HCT116 (cell line): Measurements from ENCODE around the gene VSTM2B. TPM values are rescaled to one million over a fixed set of nuclear protein-coding genes. Genes with fewer than 3 reads are reported as not detected.

Experiments
- ATAC-seq: fragments of 200-7000 bp; cut with Tn5 transposase; 2 replicates; pipeline ENCODE4 v1.9.1; 2020; ENCODE audit warnings: mild to moderate bottlenecking, moderate library complexity
- BruUV-seq: library from RNA; stranded (reverse); fragments of 400-500 nt; replicated peaks from 2 replicates; lab custom pipeline; 2021; lab: Mats Ljungman, UMichigan
- CTCF ChIA-PET: fragments of 300-600 bp; sonication (Branson Sonifier 250); formaldehyde crosslinking; loops from one replicate; lab custom pipeline; 2021; ENCODE audit warnings: antibody characterized with exemption; lab: Charles Lee
- POLR2A ChIA-PET: fragments of 300-600, 350-600 bp; sonication (Branson Sonifier 250); formaldehyde crosslinking; loops from one replicate; lab custom pipeline; 2021; ENCODE audit warnings: antibody characterized with exemption; lab: Charles Lee
- RAD21 ChIA-PET, 2 experiments: fragments of 300-600 bp; sonication (Branson Sonifier 250); formaldehyde crosslinking; loops; one replicate each; lab custom pipeline; 2023; ENCODE audit warnings: low total read pairs in 2 of 2; ENCODE audit not compliant: uncharacterized antibody in 2 of 2, unreplicated experiment in 2 of 2, low non-redundant PET in 1 of 2; lab: Charles Lee
- DNase-seq: peaks from one replicate; pipeline ENCODE4 v3.0.0-alpha.2; 2010; ENCODE audit warnings: low read depth, low spot score
- H2AFZ ChIP-seq: fragments of 200-600 bp; shearing (Covaris generic), sonication (generic); 2 replicates; pipeline ENCODE4 v1.6.1; 2017; ENCODE audit warnings: low read depth, mixed run types, mixed read lengths, antibody characterized with exemption, low read length; ENCODE audit not compliant: poor library complexity, severe bottlenecking
- H3K27ac ChIP-seq: 2 replicates; pipeline ENCODE4 v1.5.1; 2012; ENCODE audit warnings: low read depth, low read length
- H3K27me3 ChIP-seq: fragments of 200-600 bp; sonication (generic); 2 replicates; pipeline ENCODE4 v1.6.1; 2016; ENCODE audit warnings: mixed run types, low read length, mixed read lengths; ENCODE audit not compliant: insufficient read depth
- H3K36me3 ChIP-seq, 2 experiments: fragments of 200-500 bp in 1 of 2; fragments of 200-600 bp in 1 of 2; sonication (Bioruptor generic) in 1 of 2; sonication (generic) in 1 of 2; 2 replicates each; pipeline versions ENCODE4 v1.5.1 to v1.6.1; 2014 to 2016; ENCODE audit warnings: low read length in 2 of 2, inconsistent platforms in 1 of 2, mixed read lengths in 1 of 2, mixed run types in 1 of 2; ENCODE audit not compliant: insufficient read depth in 2 of 2, control insufficient read depth in 1 of 2
- H3K4me1 ChIP-seq, 2 experiments: fragments of 200-600 bp in 1 of 2; sonication (generic) in 1 of 2; 2 replicates each; pipeline versions ENCODE4 v1.5.1 to v1.6.1; 2012 to 2017; ENCODE audit warnings: low read length in 2 of 2, inconsistent platforms in 1 of 2, mild to moderate bottlenecking in 1 of 2, mixed read lengths in 1 of 2, mixed run types in 1 of 2, moderate library complexity in 1 of 2; ENCODE audit not compliant: insufficient read depth in 2 of 2, control insufficient read depth in 1 of 2
- H3K4me2 ChIP-seq: fragments of 200-600 bp; sonication (generic); 2 replicates; pipeline ENCODE4 v1.6.1; 2017; ENCODE audit warnings: mixed run types, low read length, mixed read lengths
- H3K4me3 ChIP-seq, 2 experiments: fragments of 200-600 bp in 1 of 2; sonication (generic) in 1 of 2; replicated peaks in 1 of 2; 2 replicates each; pipeline ENCODE4 v1.5.1; 2011 to 2016; ENCODE audit warnings: low read length in 2 of 2, control low read depth in 1 of 2, low read depth in 1 of 2, mild to moderate bottlenecking in 1 of 2, mixed read lengths in 1 of 2, mixed run types in 1 of 2
- H3K79me2 ChIP-seq: fragments of 200-600 bp; sonication (generic); 2 replicates; pipeline ENCODE4 v1.6.1; 2017; ENCODE audit warnings: mild to moderate bottlenecking, mixed run types, low read length, moderate library complexity, mixed read lengths; ENCODE audit not compliant: insufficient read depth
- H3K9ac ChIP-seq: fragments of 200-600 bp; sonication (generic); 2 replicates; pipeline ENCODE4 v1.6.1; 2016; ENCODE audit warnings: low read length, mixed read lengths
- H3K9me2 ChIP-seq: fragments of 200-600 bp; sonication (generic), shearing (Covaris generic); 2 replicates; pipeline ENCODE4 v1.6.1; 2017; ENCODE audit warnings: mixed run types, mild to moderate bottlenecking, moderate library complexity; ENCODE audit not compliant: insufficient read depth
- H3K9me3 ChIP-seq, 2 experiments: fragments of 200-500 bp in 1 of 2; fragments of 200-600 bp in 1 of 2; sonication (Bioruptor generic) in 1 of 2; sonication (generic) in 1 of 2; 2 replicates each; pipeline ENCODE4 v1.6.1; 2014 to 2017; ENCODE audit warnings: low read length in 2 of 2, mixed read lengths in 2 of 2, inconsistent platforms in 1 of 2, low read depth in 1 of 2, mild to moderate bottlenecking in 1 of 2, mixed run types in 1 of 2, moderate library complexity in 1 of 2; ENCODE audit not compliant: control insufficient read depth in 1 of 2, insufficient read depth in 1 of 2
- H4K20me1 ChIP-seq: fragments of 200-600 bp; sonication (generic), shearing (Covaris generic); 2 replicates; pipeline ENCODE4 v1.6.1; 2017; ENCODE audit warnings: mixed run types, mild to moderate bottlenecking, moderate library complexity; ENCODE audit not compliant: insufficient read depth
- ATF3 ChIP-seq: IDR thresholded peaks from 2 replicates; pipeline ENCODE4 v1.6.1; 2012
- CBX3 ChIP-seq: IDR thresholded peaks from 2 replicates; pipeline ENCODE4 v1.6.1; 2012; ENCODE audit warnings: low read depth
- EZH2phosphoT487 ChIP-seq: fragments of 200-600 bp; IDR thresholded peaks from 2 replicates; pipeline ENCODE4 v1.6.1; 2018; ENCODE audit warnings: antibody characterized with exemption, borderline replicate concordance
- FOSL1 ChIP-seq: IDR thresholded peaks from 2 replicates; pipeline ENCODE4 v1.6.1; 2012; ENCODE audit warnings: low read depth
- JUND ChIP-seq: IDR thresholded peaks from 2 replicates; pipeline ENCODE4 v1.6.1; 2012
- MAX ChIP-seq: IDR thresholded peaks from 2 replicates; pipeline ENCODE4 v1.6.1; 2012
- POLR2AphosphoS5 ChIP-seq: IDR thresholded peaks from 2 replicates; pipeline ENCODE4 v1.6.1; 2011; ENCODE audit warnings: mild to moderate bottlenecking, low read depth, low read length, moderate library complexity
- RAD21 ChIP-seq: IDR thresholded peaks from 2 replicates; pipeline ENCODE4 v1.6.1; 2012; ENCODE audit warnings: low read depth, mild to moderate bottlenecking
- SP1 ChIP-seq: IDR thresholded peaks from 2 replicates; pipeline ENCODE4 v1.6.1; 2012; ENCODE audit warnings: low read depth
- SRF ChIP-seq: IDR thresholded peaks from 2 replicates; pipeline ENCODE4 v1.6.1; 2012; ENCODE audit warnings: low read depth
- TCF7L2 ChIP-seq: IDR thresholded peaks from 2 replicates; pipeline ENCODE4 v1.7.0; 2011; ENCODE audit warnings: borderline replicate concordance, inconsistent platforms; ENCODE audit not compliant: insufficient read depth, insufficient read length; ENCODE audit errors: extremely low read depth
- YY1 ChIP-seq: IDR thresholded peaks from 2 replicates; pipeline ENCODE4 v1.6.1; 2011; ENCODE audit warnings: low read length, low read depth, moderate library complexity, mild to moderate bottlenecking; ENCODE audit not compliant: insufficient replicate concordance; ENCODE audit errors: extremely low read depth
- ZFX ChIP-seq: fragments of 450-650 bp; IDR thresholded peaks from 2 replicates; pipeline ENCODE4 v1.6.1; 2017
- ZNF274 ChIP-seq: fragments of 200-500 bp; sonication (Bioruptor generic); IDR thresholded peaks from 2 replicates; pipeline ENCODE4 v1.6.1; 2014; ENCODE audit warnings: mild to moderate bottlenecking, low read depth, low read length, inconsistent platforms
- intact Hi-C: fragments of 100-400 bp; cut with micrococcal nuclease; formaldehyde crosslinking; loops from 2 replicates; pipeline ENCODE4 v1.10.0; 2022
- total RNA-seq: library from RNA; stranded (reverse); gene quantifications from one replicate; pipeline ENCODE4 v1.2.1, GENCODE V29; 2021; ENCODE audit not compliant: unreplicated experiment

Gene VSTM2B
- total RNA-seq, 1 experiment from 2014 or later: not detected

GRCh38 chr19:29535984-29536508 is 10.3 kb downstream of the VSTM2B start:
- intact Hi-C loops: no loop called here
- Histone ChIP-seq H3K4me2 (no peak overlapping the region), H3K79me2 (no peaks in the 10 kb centered on the region), H3K4me1 (no peaks in the 10 kb centered on the region), H3K36me3 (no peaks in the 10 kb centered on the region), H3K27me3 (peaks cover 7% of the 10 kb centered on the region; the same call in 1 of the 2 replicates), H3K9me3 (no peaks in the 10 kb centered on the region), H3K27ac (no peak overlapping the region), H3K9ac (no peak overlapping the region), H2AFZ (no peak overlapping the region), H4K20me1 (no peaks in the 10 kb centered on the region), H3K9me2 (no peaks in the 10 kb centered on the region), H3K4me3 (no peak overlapping the region)
- ChIA-PET RAD21 (no interaction called here), CTCF (interaction anchor here (1.8 kb wide), 1 partner anchor 8 kb away, joined by 5 read pairs; no protein-coding TSS in a partner anchor), POLR2A (no interaction called here)
- ATAC-seq (no peak), DNase-seq (no peak)
- TF ChIP-seq ZFX (no peak), MAX (no peak), SRF (no peak), FOSL1 (no peak), JUND (no peak), CBX3 (no peak), YY1 (no peak), POLR2AphosphoS5 (no peak), EZH2phosphoT487 (no peak), TCF7L2 (no peak), ATF3 (no peak), ZNF274 (no peak), RAD21 (no peak), SP1 (no peak)
- no TSS peak for BruUV-seq
